BJ (cell line): ENCODE measurements around the gene TPX2. TPM values are rescaled to one million over a fixed set of nuclear protein-coding genes. Genes with fewer than 3 reads are reported as not detected.

Source experiments
- CTCF ChIA-PET: fragments of 350-600 bp; formaldehyde crosslinking; extraction: SDS; loops from one replicate; lab custom pipeline; 2021; ENCODE audit warnings: antibody characterized with exemption, inconsistent platforms; lab: Yijun Ruan, JAX
- POLR2A ChIA-PET: fragments of 300-600 bp; sonication (Branson Sonifier 250); formaldehyde crosslinking; extraction: SDS; loops from one replicate; lab custom pipeline; 2021; ENCODE audit warnings: antibody characterized with exemption; lab: Charles Lee
- DNase-seq: peaks from one replicate; pipeline ENCODE4 v3.0.0-alpha.2; 2011; ENCODE audit warnings: low read depth
- H3K27me3 ChIP-seq: 2 replicates; pipeline ENCODE4 v1.6.0; 2011; ENCODE audit warnings: low read length; ENCODE audit not compliant: control insufficient read depth, insufficient read depth
- H3K36me3 ChIP-seq: 2 replicates; pipeline ENCODE4 v1.5.1; 2011; ENCODE audit warnings: low read length; ENCODE audit not compliant: control insufficient read depth, insufficient read depth
- H3K4me3 ChIP-seq: 2 replicates; pipeline ENCODE4 v1.5.1; 2011; ENCODE audit warnings: low read depth, mild to moderate bottlenecking, control low read depth, low read length
- CTCF ChIP-seq: IDR thresholded peaks from 2 replicates; pipeline ENCODE4 v1.5.1; 2011; ENCODE audit warnings: low read depth, mild to moderate bottlenecking, control low read depth, inconsistent platforms, low read length, moderate library complexity; ENCODE audit not compliant: insufficient read depth
- polyA plus RNA-seq: library from polyadenylated mRNA; depleted of rRNA; stranded (reverse); fragments of >200 nt; gene quantifications from 2 replicates; pipeline ENCODE4 v1.2.3, GENCODE V29; 2011; rRNA removed
- small RNA-seq: library from RNA; depleted of rRNA; stranded (forward); fragments of <200 nt; gene quantifications from one replicate; pipeline ENCODE3, GENCODE V24; 2012; ENCODE audit warnings: low replicate concordance, low read depth; ENCODE audit not compliant: insufficient read length

TPX2 gene
- polyA plus RNA-seq, 1 experiment = 29.9 TPM

DNA sequence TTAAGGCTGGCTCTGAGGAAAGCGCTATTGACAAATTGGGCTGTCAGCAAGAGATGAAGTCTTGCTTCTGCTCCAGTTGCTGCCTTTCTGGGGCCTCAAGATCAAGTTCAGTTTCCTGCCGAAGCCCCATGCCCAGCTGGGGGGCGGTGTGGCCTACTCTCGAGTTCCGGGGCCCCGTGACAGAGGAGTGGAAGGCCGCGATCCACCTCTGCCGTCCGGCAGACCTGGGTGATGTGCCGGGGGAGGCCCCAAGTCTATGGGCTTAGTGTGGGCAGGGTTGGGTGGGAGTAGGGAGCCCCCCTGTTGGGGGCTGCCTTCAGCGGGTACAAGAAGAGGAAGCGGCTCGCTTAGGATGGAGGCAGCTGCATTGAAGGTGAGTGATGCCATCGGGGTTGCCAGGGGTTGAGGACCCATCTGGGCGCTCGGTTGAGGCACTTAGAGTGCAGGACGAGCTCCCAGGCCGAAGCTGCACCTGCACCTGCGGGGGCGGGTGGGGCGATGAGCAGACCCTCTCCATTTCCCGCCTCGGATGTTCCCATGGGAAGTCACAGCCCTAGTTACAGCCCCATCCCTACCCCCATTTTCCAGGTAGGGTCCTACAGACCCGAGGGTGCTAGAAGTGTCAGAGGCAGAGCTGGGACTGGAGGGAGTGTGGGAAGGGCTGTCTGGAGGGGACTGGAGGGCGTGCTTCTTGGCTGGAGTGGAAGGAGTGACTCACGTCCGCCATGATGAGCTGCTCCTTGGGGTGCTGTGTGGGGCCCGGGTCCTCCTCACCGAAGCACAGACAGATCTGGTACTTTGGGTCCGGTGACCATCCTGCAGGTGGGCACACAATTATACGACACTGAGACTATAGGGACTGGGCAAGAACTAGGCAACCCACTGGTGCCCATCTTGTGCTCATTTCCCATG lies 109.3 kb downstream of the TPX2 start:
- no peak for DNase-seq
- TF ChIP-seq CTCF = no peak
- no peaks in the 10 kb centered on the region for H3K36me3 ChIP-seq
- CTCF ChIA-PET = interaction anchor here (0.6 to 13.3 kb wide), 7 partner anchors 8 to 243 kb away, joined by 3 to 180 read pairs (median 18); partner anchors contain the start of gene MYLK2
- POLR2A ChIA-PET = no interaction called here
- H3K4me3 ChIP-seq = no peak overlapping the region
- H3K27me3 ChIP-seq = peaks cover 20% of the 10 kb centered on the region

- POLR2A ChIA-PET = no interaction called here
- DNase-seq = no peak
These were observed 110.3 kb downstream of the TPX2 start for GRCh38 chr20:31849306-31849930.

More at GRCh38 chr20:31849306-31849930, 110.3 kb downstream of the TPX2 start:
- Histone ChIP-seq H3K27me3 (peaks cover 23% of the 10 kb centered on the region), H3K36me3 (no peaks in the 10 kb centered on the region), H3K4me3 (no peak overlapping the region)
- CTCF ChIA-PET = interaction anchor here (0.9 to 13.3 kb wide), 8 partner anchors 12 to 260 kb away, joined by 3 to 180 read pairs (median 18); partner anchors contain the start of gene TM9SF4
- no peak for TF ChIP-seq CTCF

Small RNAs within 50 kb of the gene (small RNA-seq; reads per million reads assigned to genes)
- gene AL160175.1 = not detected

Other genes starting within 250 kb of the TPX2 start
- 236 and 324 TPM in 2 replicates for gene HM13, start 224.8 kb upstream of the TPX2 start, polyA plus RNA-seq
- gene ID1, start 134.0 kb upstream of the TPX2 start, polyA plus RNA-seq = 126 and 135 TPM in 2 replicates
- gene COX4I2, start 101.4 kb upstream of the TPX2 start, polyA plus RNA-seq = not detected in 2 replicates
- gene BCL2L1, start 16.4 kb upstream of the TPX2 start, polyA plus RNA-seq = 73.2 and 90.7 TPM in 2 replicates
- gene MYLK2, start 80.1 kb downstream of the TPX2 start, polyA plus RNA-seq = 0.05 and 0.10 TPM in 2 replicates
- 0.05 TPM in 1 of 2 replicates, not detected in the other for gene FOXS1, start 106.3 kb downstream of the TPX2 start, polyA plus RNA-seq
- 0.09 TPM in 1 of 2 replicates, not detected in the other for gene DUSP15, start 131.2 kb downstream of the TPX2 start, polyA plus RNA-seq
- 0.11 and 0.18 TPM in 2 replicates for gene TTLL9, start 131.3 kb downstream of the TPX2 start, polyA plus RNA-seq
- gene PDRG1, start 212.8 kb downstream of the TPX2 start, polyA plus RNA-seq = 13.9 and 16.5 TPM in 2 replicates
- 0.01 TPM in 1 of 2 replicates, not detected in the other for gene XKR7, start 228.9 kb downstream of the TPX2 start, polyA plus RNA-seq